Measurements from ENCODE around the gene KCNH5.

KCNH5 gene

DNA sequence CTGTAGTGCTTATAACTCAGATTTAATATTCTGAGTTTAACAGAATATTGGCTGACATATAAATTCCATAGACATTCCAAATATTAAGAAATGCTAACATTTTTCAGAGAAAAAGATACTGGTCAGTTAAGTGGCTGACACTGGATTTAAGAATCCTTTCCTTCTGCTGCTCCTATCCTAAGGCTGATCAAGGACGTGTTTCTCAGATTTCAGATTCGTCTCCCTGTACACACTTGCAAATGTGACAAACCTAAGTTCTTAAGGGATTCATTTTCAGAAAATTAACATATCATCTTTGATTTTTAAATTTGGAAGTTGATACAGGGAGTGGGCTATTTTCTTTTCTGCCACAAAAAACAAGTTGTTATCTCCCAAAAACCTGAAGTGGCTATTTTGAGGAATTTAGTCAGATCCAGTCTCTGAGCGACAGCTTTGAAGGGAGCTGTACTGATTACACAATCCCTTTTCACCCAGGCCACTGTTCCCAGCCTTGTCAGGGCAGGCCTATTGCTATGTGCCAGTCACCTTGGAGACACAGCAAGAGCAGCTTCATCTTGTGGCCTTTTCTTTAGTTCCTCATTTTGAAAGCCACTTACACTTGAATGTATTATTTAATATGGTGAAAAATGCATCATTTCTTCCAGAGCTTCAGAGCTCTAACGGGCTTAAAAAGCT lies 370.6 kb downstream of the KCNH5 start:
- Mint-ChIP-seq H3K4me3 (no peak overlapping the region), H3K9me3 (peaks cover 5% of the 10 kb centered on the region), H3K36me3 (ENCODE audit: insufficient read depth) (peaks cover 2% of the 10 kb centered on the region), H3K27me3 (no peaks in the 10 kb centered on the region), H3K27ac (ENCODE audit: low read depth) (no peak overlapping the region), H3K4me1 (no peaks in the 10 kb centered on the region)
- DNase-seq (ENCODE audit: low spot score in 2 of 2) (no peak), ATAC-seq (replicated peaks; ENCODE audit: extremely low read depth, poor library complexity, severe bottlenecking) (no peak)

GRCh38 chr14:62673014-62673755 lies 372.1 kb downstream of the KCNH5 start:
- Mint-ChIP-seq H3K27ac (ENCODE audit: low read depth) (no peak overlapping the region), H3K4me1 (no peaks in the 10 kb centered on the region), H3K36me3 (ENCODE audit: insufficient read depth) (peaks cover 2% of the 10 kb centered on the region), H3K4me3 (no peak overlapping the region), H3K9me3 (peaks cover 10% of the 10 kb centered on the region), H3K27me3 (no peaks in the 10 kb centered on the region)
- DNase-seq (ENCODE audit: low spot score in 2 of 2) (no peak), ATAC-seq (replicated peaks; ENCODE audit: extremely low read depth, poor library complexity, severe bottlenecking) (no peak)

DNA sequence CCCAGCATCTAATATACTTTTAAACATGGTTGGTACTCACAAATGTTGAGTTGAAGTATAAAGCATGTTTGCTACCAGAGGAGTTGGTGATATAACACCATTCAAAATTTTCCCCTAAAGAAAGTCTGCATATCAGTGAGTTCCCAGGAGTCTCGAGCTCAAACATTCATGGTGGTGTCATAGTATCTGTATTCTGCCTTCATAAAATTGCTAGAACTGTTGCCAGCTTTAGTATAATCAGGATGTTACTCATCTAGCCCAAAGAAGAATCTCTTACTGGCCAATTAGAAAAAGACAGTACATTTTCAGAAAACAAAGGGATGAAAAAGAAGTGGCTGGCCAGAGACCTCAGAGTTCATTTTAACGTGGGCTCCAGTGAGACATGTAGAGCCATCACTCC lies 374.7 kb downstream of the KCNH5 start:
- Mint-ChIP-seq H3K4me1 (no peaks in the 10 kb centered on the region), H3K36me3 (ENCODE audit: insufficient read depth) (peaks cover 2% of the 10 kb centered on the region), H3K9me3 (peaks cover 10% of the 10 kb centered on the region), H3K4me3 (no peak overlapping the region), H3K27ac (ENCODE audit: low read depth) (no peak overlapping the region), H3K27me3 (no peaks in the 10 kb centered on the region)
- ATAC-seq (replicated peaks; ENCODE audit: extremely low read depth, poor library complexity, severe bottlenecking) (no peak), DNase-seq (ENCODE audit: low spot score in 2 of 2) (no peak)

DNA sequence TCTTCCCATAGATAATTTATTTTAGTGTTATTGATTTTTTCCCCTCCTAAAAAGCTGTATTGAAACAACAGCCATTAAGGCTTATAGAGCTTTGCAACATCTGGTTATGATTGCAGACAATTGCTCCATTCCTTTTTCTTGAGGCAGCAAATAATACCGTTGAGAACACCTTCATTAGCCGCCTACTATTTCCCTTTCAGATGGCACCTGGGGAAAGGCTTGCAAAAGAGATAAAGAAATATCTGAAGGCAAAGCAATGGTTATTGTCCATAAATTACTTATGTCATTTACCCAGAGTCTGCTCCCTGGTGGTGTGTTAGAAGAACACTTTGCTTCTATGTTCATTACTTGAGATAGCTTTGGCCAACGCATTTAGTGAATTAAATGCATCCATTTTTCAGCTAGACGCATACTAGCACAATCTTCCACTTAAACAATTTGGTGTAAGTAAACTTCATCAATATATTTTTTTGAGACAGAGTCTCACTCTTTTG lies 377.8 kb downstream of the KCNH5 start:
- Mint-ChIP-seq H3K27ac (ENCODE audit: low read depth) (no peak overlapping the region), H3K9me3 (peaks cover 10% of the 10 kb centered on the region), H3K27me3 (no peaks in the 10 kb centered on the region), H3K4me3 (no peak overlapping the region), H3K36me3 (ENCODE audit: insufficient read depth) (no peaks in the 10 kb centered on the region), H3K4me1 (no peaks in the 10 kb centered on the region)
- DNase-seq (ENCODE audit: low spot score in 2 of 2) (no peak), ATAC-seq (replicated peaks; ENCODE audit: extremely low read depth, poor library complexity, severe bottlenecking) (no peak)

- no peaks in the 10 kb centered on the region for H3K27me3 Mint-ChIP-seq
- H3K9me3 Mint-ChIP-seq, result peaks cover 20% of the 10 kb centered on the region
- H3K4me1 Mint-ChIP-seq, result no peaks in the 10 kb centered on the region
- H3K4me3 Mint-ChIP-seq, result no peak overlapping the region
- no peak for ATAC-seq (replicated peaks; ENCODE audit: extremely low read depth, poor library complexity, severe bottlenecking)
- no peak overlapping the region for H3K27ac Mint-ChIP-seq (ENCODE audit: low read depth)
- H3K36me3 Mint-ChIP-seq (ENCODE audit: insufficient read depth), result no peaks in the 10 kb centered on the region
- no peak for DNase-seq (ENCODE audit: low spot score in 2 of 2)
These were observed 380.0 kb downstream of the KCNH5 start for GRCh38 chr14:62665286-62665685.

DNA sequence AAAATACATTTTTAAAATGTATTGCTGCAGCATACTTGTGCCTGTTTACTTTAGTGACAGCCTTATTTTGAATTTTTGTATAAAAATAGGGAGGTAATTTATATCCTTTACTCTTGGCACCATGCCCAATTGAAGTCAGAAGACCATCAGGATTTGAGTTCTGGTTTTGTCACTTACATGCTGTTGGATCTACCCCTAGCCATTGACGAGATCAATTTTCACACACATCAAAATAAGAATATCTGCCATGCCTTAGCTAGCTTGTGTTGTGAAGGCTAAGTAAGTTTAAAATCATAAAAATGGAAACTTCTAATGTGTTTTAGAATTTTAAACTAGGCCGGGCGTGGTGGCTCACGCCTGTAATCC lies 381.8 kb downstream of the KCNH5 start:
- Mint-ChIP-seq H3K9me3 (peaks cover 12% of the 10 kb centered on the region), H3K27ac (ENCODE audit: low read depth) (no peak overlapping the region), H3K36me3 (ENCODE audit: insufficient read depth) (no peaks in the 10 kb centered on the region), H3K4me3 (no peak overlapping the region), H3K4me1 (no peaks in the 10 kb centered on the region), H3K27me3 (no peaks in the 10 kb centered on the region)
- DNase-seq (ENCODE audit: low spot score in 2 of 2) (no peak), ATAC-seq (replicated peaks; ENCODE audit: extremely low read depth, poor library complexity, severe bottlenecking) (no peak)

- no peak overlapping the region for H3K4me3 Mint-ChIP-seq
- H3K36me3 Mint-ChIP-seq (ENCODE audit: insufficient read depth), result no peaks in the 10 kb centered on the region
- peaks cover 12% of the 10 kb centered on the region for H3K9me3 Mint-ChIP-seq
- H3K4me1 Mint-ChIP-seq, result no peaks in the 10 kb centered on the region
- H3K27ac Mint-ChIP-seq (ENCODE audit: low read depth), result no peak overlapping the region
- no peak for ATAC-seq (replicated peaks; ENCODE audit: extremely low read depth, poor library complexity, severe bottlenecking)
- no peaks in the 10 kb centered on the region for H3K27me3 Mint-ChIP-seq
- DNase-seq (ENCODE audit: low spot score in 2 of 2), result no peak
These were observed 382.3 kb downstream of the KCNH5 start for GRCh38 chr14:62662811-62663455.

DNA sequence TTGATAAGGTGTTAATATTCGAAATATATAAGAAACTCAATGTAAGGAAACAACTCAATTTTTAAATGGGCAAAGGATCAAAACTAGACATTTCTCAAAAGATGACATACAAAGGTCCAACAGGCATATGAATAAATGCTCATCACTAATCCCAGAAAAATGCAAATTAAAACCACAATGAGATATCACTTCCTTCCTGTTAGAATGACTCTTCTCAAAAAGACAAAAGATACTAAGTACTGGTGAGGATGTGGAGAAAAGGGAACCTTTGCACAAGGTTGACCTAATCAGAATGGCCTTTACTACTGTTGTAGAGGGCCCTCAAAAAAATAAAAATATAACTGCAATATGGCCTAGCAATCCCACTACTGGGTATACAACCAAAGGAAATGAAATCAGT lies 383.4 kb downstream of the KCNH5 start:
- Mint-ChIP-seq H3K27me3 (no peaks in the 10 kb centered on the region), H3K4me1 (no peaks in the 10 kb centered on the region), H3K27ac (ENCODE audit: low read depth) (no peak overlapping the region), H3K9me3 (peaks cover 18% of the 10 kb centered on the region), H3K4me3 (no peak overlapping the region), H3K36me3 (ENCODE audit: insufficient read depth) (no peaks in the 10 kb centered on the region)
- DNase-seq (ENCODE audit: low spot score in 2 of 2) (no peak), ATAC-seq (replicated peaks; ENCODE audit: extremely low read depth, poor library complexity, severe bottlenecking) (no peak)

GRCh38 chr14:62658631-62659030 lies 386.6 kb downstream of the KCNH5 start:
- no peak for ATAC-seq (replicated peaks; ENCODE audit: extremely low read depth, poor library complexity, severe bottlenecking)
- peaks cover 18% of the 10 kb centered on the region for H3K9me3 Mint-ChIP-seq
- no peak overlapping the region for H3K27ac Mint-ChIP-seq (ENCODE audit: low read depth)
- H3K36me3 Mint-ChIP-seq (ENCODE audit: insufficient read depth), result no peaks in the 10 kb centered on the region
- no peak overlapping the region for H3K4me3 Mint-ChIP-seq
- DNase-seq (ENCODE audit: low spot score in 2 of 2), result no peak
- H3K4me1 Mint-ChIP-seq, result no peaks in the 10 kb centered on the region
- no peaks in the 10 kb centered on the region for H3K27me3 Mint-ChIP-seq

- Mint-ChIP-seq H3K36me3 (ENCODE audit: insufficient read depth) (no peaks in the 10 kb centered on the region), H3K9me3 (peaks cover 18% of the 10 kb centered on the region), H3K4me1 (no peaks in the 10 kb centered on the region), H3K27ac (ENCODE audit: low read depth) (no peak overlapping the region), H3K27me3 (no peaks in the 10 kb centered on the region), H3K4me3 (no peak overlapping the region)
- DNase-seq (ENCODE audit: low spot score in 2 of 2), result no peak
- no peak for ATAC-seq (replicated peaks; ENCODE audit: extremely low read depth, poor library complexity, severe bottlenecking)
These were observed 387.9 kb downstream of the KCNH5 start for GRCh38 chr14:62657376-62657775.

GRCh38 chr14:62655166-62655565 lies 390.1 kb downstream of the KCNH5 start:
- H3K36me3 Mint-ChIP-seq (ENCODE audit: insufficient read depth), result no peaks in the 10 kb centered on the region
- H3K9me3 Mint-ChIP-seq, result peaks cover 7% of the 10 kb centered on the region
- H3K4me1 Mint-ChIP-seq, result no peaks in the 10 kb centered on the region
- no peak overlapping the region for H3K4me3 Mint-ChIP-seq
- no peak overlapping the region for H3K27ac Mint-ChIP-seq (ENCODE audit: low read depth)
- ATAC-seq (replicated peaks; ENCODE audit: extremely low read depth, poor library complexity, severe bottlenecking), result no peak
- no peak for DNase-seq (ENCODE audit: low spot score in 2 of 2)
- no peaks in the 10 kb centered on the region for H3K27me3 Mint-ChIP-seq

DNA sequence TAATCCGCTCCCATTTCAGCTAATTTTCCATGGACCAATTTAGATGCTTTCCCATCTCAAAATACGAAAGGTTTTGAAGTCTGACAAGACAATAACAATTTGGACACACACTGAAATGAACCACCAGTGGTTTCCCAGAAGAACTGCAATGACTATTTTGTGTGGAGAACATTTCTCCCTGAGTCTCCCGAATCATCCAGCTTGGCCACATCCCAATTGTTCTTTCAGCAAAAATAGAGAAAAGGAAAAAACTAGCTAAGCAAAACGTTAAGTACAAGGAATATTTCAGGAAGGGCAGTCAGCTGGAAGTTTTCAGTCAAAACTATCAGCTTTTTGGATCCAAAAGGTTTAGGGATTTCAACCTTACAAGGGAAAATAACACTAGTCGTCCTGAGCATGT lies 390.6 kb downstream of the KCNH5 start:
- Mint-ChIP-seq H3K4me3 (no peak overlapping the region), H3K36me3 (ENCODE audit: insufficient read depth) (no peaks in the 10 kb centered on the region), H3K4me1 (no peaks in the 10 kb centered on the region), H3K27ac (ENCODE audit: low read depth) (no peak overlapping the region), H3K9me3 (peaks cover 11% of the 10 kb centered on the region), H3K27me3 (no peaks in the 10 kb centered on the region)
- ATAC-seq (replicated peaks; ENCODE audit: extremely low read depth, poor library complexity, severe bottlenecking), result no peak
- DNase-seq (ENCODE audit: low spot score in 2 of 2), result no peak
